ENCODE data around the gene RNF126. TPM values are rescaled to one million over a fixed set of nuclear protein-coding genes. Genes with fewer than 3 reads are reported as not detected.

RNF126 gene
- total RNA-seq, 4 donors from 2014 or later: 72.3 to 148 (median 129) TPM

DNA sequence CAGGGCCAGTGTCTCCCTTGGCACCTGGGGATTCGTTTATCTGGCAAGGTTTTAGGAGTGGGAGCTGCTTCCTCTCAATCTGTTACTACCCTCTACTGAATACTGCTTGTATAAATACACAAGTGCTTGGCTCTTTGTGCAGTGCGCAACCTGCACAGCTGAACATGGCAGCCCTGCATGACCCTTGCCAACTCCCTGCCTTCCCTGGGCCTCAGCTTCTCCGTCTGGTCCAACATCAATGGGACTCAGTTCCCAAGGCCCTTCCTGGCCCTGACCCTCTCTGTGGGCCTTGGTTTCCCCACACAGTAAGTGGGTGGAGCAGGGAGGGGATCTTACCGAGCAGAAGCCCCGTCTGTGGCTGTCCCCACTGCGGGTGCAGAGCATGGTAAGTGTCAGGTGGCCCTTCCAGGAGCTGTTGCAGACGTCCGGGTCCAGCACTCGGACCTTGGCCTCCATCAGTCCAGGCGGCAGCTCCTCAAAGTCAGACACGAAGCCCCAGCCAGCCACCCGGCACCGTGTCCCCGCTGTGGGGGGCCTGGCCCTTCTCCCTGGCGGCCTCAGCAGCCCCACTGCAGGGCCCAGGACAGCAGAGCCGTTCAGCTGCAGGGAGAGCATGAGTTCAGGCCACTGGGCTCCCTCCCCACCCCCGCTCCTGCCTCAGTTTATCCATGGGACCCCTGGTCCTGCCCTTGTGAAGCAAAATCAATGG lies 23.7 kb upstream of the RNF126 start:
- Histone ChIP-seq H3K27ac (no peak overlapping the region), H3K4me1 (no peaks in the 10 kb centered on the region), H3K9me3 (no peaks in the 10 kb centered on the region), H3K4me3 (no peak overlapping the region), H3K27me3 (no peaks in the 10 kb centered on the region), H3K36me3 (no peaks in the 10 kb centered on the region)
- intact Hi-C loops (cut with DNase I; ENCODE audit: low total_unique reads): no loop called here
- in situ Hi-C loops (cut with MboI; ENCODE audit: low sequenced_read_pairs in 4 of 4): no loop called here
- TF ChIP-seq, protein P1, sequence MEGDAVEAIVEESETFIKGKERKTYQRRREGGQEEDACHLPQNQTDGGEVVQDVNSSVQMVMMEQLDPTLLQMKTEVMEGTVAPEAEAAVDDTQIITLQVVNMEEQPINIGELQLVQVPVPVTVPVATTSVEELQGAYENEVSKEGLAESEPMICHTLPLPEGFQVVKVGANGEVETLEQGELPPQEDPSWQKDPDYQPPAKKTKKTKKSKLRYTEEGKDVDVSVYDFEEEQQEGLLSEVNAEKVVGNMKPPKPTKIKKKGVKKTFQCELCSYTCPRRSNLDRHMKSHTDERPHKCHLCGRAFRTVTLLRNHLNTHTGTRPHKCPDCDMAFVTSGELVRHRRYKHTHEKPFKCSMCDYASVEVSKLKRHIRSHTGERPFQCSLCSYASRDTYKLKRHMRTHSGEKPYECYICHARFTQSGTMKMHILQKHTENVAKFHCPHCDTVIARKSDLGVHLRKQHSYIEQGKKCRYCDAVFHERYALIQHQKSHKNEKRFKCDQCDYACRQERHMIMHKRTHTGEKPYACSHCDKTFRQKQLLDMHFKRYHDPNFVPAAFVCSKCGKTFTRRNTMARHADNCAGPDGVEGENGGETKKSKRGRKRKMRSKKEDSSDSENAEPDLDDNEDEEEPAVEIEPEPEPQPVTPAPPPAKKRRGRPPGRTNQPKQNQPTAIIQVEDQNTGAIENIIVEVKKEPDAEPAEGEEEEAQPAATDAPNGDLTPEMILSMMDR (IDR thresholded peaks at IDR 0.05 in 4 of 5, conservative IDR thresholded peaks at IDR 0.05 in 1 of 5): no peak
- TF ChIP-seq POLR2A (IDR thresholded peaks at IDR 0.05): no peak
- ATAC-seq (no peak), DNase-seq (no peak)

DNA sequence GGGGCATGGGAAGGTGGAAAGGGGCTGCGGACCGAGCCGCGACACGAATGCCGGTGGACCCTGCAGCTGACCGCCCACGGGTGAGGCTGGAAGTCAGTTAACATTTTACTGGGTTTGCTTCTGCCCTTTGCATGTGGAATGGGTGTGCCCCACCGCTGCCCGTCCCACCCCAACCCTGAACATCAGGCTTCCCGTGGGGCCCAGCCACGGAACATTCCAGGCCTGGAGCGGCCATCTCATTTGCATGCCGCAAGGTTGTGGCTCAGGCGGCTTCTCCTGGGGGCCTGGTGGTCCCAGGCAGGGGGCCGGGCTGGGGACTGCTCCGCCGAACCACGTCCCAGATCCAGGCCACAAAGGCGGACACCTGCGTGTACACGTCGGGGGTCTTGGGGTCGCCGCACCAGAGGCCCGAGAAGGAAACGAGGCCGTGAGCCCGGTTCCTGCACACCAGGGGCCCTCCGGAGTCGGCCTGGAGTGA lies 22.5 kb upstream of the RNF126 start:
- ATAC-seq (no peak), DNase-seq (no peak)
- H3K27me3 ChIP-seq: no peaks in the 10 kb centered on the region
- TF ChIP-seq POLR2A (IDR thresholded peaks at IDR 0.05): no peak
- TF ChIP-seq, protein P1 (IDR thresholded peaks at IDR 0.05 in 4 of 5, conservative IDR thresholded peaks at IDR 0.05 in 1 of 5): no peak
- no peak overlapping the region for H3K4me3 ChIP-seq
- H3K4me1 ChIP-seq: no peaks in the 10 kb centered on the region
- in situ Hi-C loops (cut with MboI; ENCODE audit: low sequenced_read_pairs in 4 of 4) (no loop called here), intact Hi-C loops (cut with DNase I; ENCODE audit: low total_unique reads) (no loop called here)
- H3K27ac ChIP-seq: no peak overlapping the region
- H3K9me3 ChIP-seq: no peaks in the 10 kb centered on the region
- no peaks in the 10 kb centered on the region for H3K36me3 ChIP-seq

DNA sequence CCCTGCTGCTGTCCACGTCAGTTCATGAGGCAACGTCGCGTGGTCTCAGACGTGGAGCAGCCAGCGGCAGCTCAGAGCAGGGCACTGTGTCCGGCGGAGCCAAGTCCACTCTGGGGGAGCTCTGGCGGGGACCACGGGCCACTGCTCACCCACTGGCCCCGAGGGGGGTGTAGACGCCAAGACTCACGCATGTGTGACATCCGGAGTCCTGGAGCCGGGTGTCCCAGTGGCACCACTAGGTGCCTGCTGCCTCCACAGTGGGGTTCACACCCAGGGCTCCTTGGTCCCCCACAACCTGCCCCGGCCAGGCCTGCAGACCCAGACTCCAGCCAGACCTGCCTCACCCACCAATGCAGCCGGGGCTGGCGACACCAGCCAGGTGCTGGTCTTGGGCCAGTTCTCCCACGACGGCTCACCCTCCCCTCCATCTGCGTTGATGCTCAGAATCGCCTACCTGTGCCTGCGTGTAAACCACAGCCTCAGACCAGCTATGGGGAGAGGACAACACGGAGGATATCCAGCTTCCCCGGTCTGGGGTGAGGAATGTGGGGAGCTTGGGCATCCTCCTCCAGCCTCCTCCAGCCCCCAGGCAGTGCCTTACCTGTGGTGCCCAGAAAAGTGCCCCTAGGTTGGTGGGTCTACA lies 19.8 kb upstream of the RNF126 start:
- DNase-seq: no peak
- H3K4me3 ChIP-seq: no peak overlapping the region
- TF ChIP-seq, protein P1 (IDR thresholded peaks at IDR 0.05 in 4 of 5, conservative IDR thresholded peaks at IDR 0.05 in 1 of 5): no peak
- no peak for TF ChIP-seq POLR2A (IDR thresholded peaks at IDR 0.05)
- H3K36me3 ChIP-seq: no peaks in the 10 kb centered on the region
- intact Hi-C loops (cut with DNase I; ENCODE audit: low total_unique reads): no loop called here
- H3K27ac ChIP-seq: no peak overlapping the region
- peaks cover 0 to 10% of the 10 kb centered on the region in 2 donors for H3K4me1 ChIP-seq
- no peaks in the 10 kb centered on the region for H3K27me3 ChIP-seq
- no peak for ATAC-seq
- in situ Hi-C loops (cut with MboI; ENCODE audit: low sequenced_read_pairs in 4 of 4): no loop called here
- no peaks in the 10 kb centered on the region for H3K9me3 ChIP-seq

DNA sequence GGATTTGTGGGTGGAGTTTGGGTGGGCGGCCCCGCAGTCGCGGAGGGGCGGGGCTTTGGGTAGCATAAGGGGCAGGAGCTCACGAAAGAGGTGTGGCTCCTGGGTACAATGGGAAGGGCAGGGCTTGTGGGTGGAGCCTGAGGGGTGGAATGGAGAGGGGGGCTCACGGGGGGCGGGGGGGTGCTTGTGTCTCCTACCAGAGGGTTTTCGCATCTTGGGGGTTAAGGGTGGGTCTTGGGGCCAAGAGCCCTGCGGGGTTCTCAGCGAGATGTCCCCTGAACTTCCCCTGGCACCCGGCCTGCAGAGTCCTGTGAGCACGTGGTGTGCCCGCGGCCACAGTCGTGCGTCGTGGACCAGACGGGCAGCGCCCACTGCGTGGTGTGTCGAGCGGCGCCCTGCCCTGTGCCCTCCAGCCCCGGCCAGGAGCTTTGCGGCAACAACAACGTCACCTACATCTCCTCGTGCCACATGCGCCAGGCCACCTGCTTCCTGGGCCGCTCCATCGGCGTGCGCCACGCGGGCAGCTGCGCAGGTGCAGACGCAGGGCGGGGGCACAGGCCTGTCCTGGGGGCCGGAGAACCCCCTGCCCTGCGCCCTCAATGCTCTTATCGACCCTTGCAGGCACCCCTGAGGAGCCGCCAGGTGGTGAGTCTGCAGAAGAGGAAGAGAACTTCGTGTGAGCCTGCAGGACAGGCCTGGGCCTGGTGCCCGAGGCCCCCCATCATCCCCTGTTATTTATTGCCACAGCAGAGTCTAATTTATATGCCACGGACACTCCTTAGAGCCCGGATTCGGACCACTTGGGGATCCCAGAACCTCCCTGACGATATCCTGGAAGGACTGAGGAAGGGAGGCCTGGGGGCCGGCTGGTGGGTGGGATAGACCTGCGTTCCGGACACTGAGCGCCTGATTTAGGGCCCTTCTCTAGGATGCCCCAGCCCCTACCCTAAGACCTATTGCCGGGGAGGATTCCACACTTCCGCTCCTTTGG lies 18.3 kb upstream of the RNF126 start:
- in situ Hi-C loops (cut with MboI; ENCODE audit: low sequenced_read_pairs in 4 of 4) (no loop called here), intact Hi-C loops (cut with DNase I; ENCODE audit: low total_unique reads) (loop anchor here (2.0 kb wide), 1 partner anchor 109 kb away; the partner anchor contains the start of gene BSG)
- Histone ChIP-seq H3K27me3 (peaks cover 4 to 9% (median 9%) of the 10 kb centered on the region in 3 donors), H3K4me1 (peaks cover 0 to 23% of the 10 kb centered on the region in 2 donors), H3K9me3 (no peaks in the 10 kb centered on the region), H3K4me3 (peak overlapping the region; percentile 38 to 89 (median 60)), H3K27ac (peak overlapping the region; percentile 77 to 89 (median 86)), H3K36me3 (no peaks in the 10 kb centered on the region)
- ATAC-seq (no peak), DNase-seq (peak in 1 of 2 donors; percentile 84)
- TF ChIP-seq, protein P1 (IDR thresholded peaks at IDR 0.05 in 4 of 5, conservative IDR thresholded peaks at IDR 0.05 in 1 of 5): no peak
- TF ChIP-seq POLR2A (IDR thresholded peaks at IDR 0.05): no peak
